AG09309 (cell line): ENCODE results near the gene SEMA3E.

Source experiments
- DNase-seq: peaks from one replicate; pipeline ENCODE4 v3.0.0-alpha.2; 2010; ENCODE audit warnings: low read depth
- H3K4me3 ChIP-seq: 2 replicates; pipeline ENCODE4 v1.5.1; 2011; ENCODE audit warnings: mild to moderate bottlenecking, low read depth, low read length, moderate library complexity; ENCODE audit not compliant: control insufficient read depth
- CTCF ChIP-seq: IDR thresholded peaks from 2 replicates; pipeline ENCODE4 v1.5.1; 2011; ENCODE audit warnings: mild to moderate bottlenecking, low read depth, low read length, inconsistent platforms; ENCODE audit not compliant: insufficient read depth, control insufficient read depth; ENCODE audit errors: missing control alignments

SEMA3E gene

GRCh38 chr7:83362871-83363550, 285.9 kb downstream of the SEMA3E start:
- no peak overlapping the region for H3K4me3 ChIP-seq
- no peak for TF ChIP-seq CTCF
- DNase-seq: no peak

- no peak for TF ChIP-seq CTCF
- no peak for DNase-seq
- H3K4me3 ChIP-seq: no peak overlapping the region
These were observed 289.8 kb downstream of the SEMA3E start for GRCh38 chr7:83359108-83359507.

- no peak for DNase-seq
- H3K4me3 ChIP-seq: no peak overlapping the region
- TF ChIP-seq CTCF: no peak
These were observed 293.8 kb downstream of the SEMA3E start for GRCh38 chr7:83355143-83355542.

GRCh38 chr7:83347945-83348444, 300.9 kb downstream of the SEMA3E start:
- H3K4me3 ChIP-seq: no peak overlapping the region
- no peak for DNase-seq
- no peak for TF ChIP-seq CTCF

GRCh38 chr7:83339907-83340306, 309.0 kb downstream of the SEMA3E start:
- TF ChIP-seq CTCF: no peak
- H3K4me3 ChIP-seq: no peak overlapping the region
- DNase-seq: no peak

GRCh38 chr7:83338277-83338950, 310.5 kb downstream of the SEMA3E start:
- DNase-seq: no peak
- TF ChIP-seq CTCF: no peak

More at GRCh38 chr7:83338277-83338950, 310.5 kb downstream of the SEMA3E start:
- no peak overlapping the region for H3K4me3 ChIP-seq
